IgD-negative memory B cell (primary cell): ENCODE results near the gene TRAP1. TPM values are rescaled to one million over a fixed set of nuclear protein-coding genes. Genes with fewer than 3 reads are reported as not detected.
"Not testable (repeated sequence)": the region's sequence is repeated elsewhere in the genome, so short reads cannot be mapped to it uniquely, and the experiment has no call there.

ENCODE experiments used
- H3K27ac Mint-ChIP-seq, 3 donors: one replicate each; pipeline ENCODE4 v1.8.0; 2020 to 2022; ENCODE audit warnings: mild to moderate bottlenecking in 3 of 3, mixed read lengths in 3 of 3, moderate library complexity in 1 of 3
- H3K27me3 Mint-ChIP-seq: one replicate; pipeline ENCODE4 v1.8.0; 2021; ENCODE audit warnings: mixed read lengths
- H3K36me3 Mint-ChIP-seq: one replicate; pipeline ENCODE4 v1.8.0; 2020; ENCODE audit warnings: mild to moderate bottlenecking, mixed read lengths
- H3K4me1 Mint-ChIP-seq, 3 donors: one replicate each; pipeline ENCODE4 v1.8.0; 2020 to 2022; ENCODE audit warnings: mixed read lengths in 3 of 3, mild to moderate bottlenecking in 1 of 3
- H3K4me3 Mint-ChIP-seq, 4 donors: one replicate each; pipeline ENCODE4 v1.8.0; 2020 to 2022; ENCODE audit warnings: mild to moderate bottlenecking in 4 of 4, mixed read lengths in 4 of 4, moderate library complexity in 3 of 4
- H3K9me3 Mint-ChIP-seq, 3 donors: one replicate each; pipeline ENCODE4 v1.8.0; 2020 to 2021; ENCODE audit warnings: mixed read lengths in 3 of 3, mild to moderate bottlenecking in 1 of 3
- polyA plus RNA-seq: library from polyadenylated mRNA; unstranded; fragments of 300-500 nt; fragmentation: Illumina TruSeq; gene quantifications from one replicate; pipeline ENCODE4 v1.2.3, GENCODE V29; 2021

TRAP1 gene
- polyA plus RNA-seq, 1 donor from 2014 or later: 62.7 TPM

- H3K27me3 Mint-ChIP-seq: no peaks in the 10 kb centered on the region
- H3K27ac Mint-ChIP-seq: no peak overlapping the region
- no peaks in the 10 kb centered on the region for H3K9me3 Mint-ChIP-seq
- peaks cover 4 to 7% (median 7%) of the 10 kb centered on the region in 3 donors for H3K4me1 Mint-ChIP-seq
- H3K4me3 Mint-ChIP-seq: no peak overlapping the region
- H3K36me3 Mint-ChIP-seq: peaks cover 12% of the 10 kb centered on the region
These were observed 54.7 kb downstream of the TRAP1 start for GRCh38 chr16:3662601-3663000.

- no peaks in the 10 kb centered on the region for H3K27me3 Mint-ChIP-seq
- no peaks in the 10 kb centered on the region for H3K9me3 Mint-ChIP-seq
- no peak overlapping the region for H3K4me3 Mint-ChIP-seq
- peaks cover 15% of the 10 kb centered on the region for H3K36me3 Mint-ChIP-seq
- peaks cover 4 to 7% (median 7%) of the 10 kb centered on the region in 3 donors for H3K4me1 Mint-ChIP-seq
- H3K27ac Mint-ChIP-seq: no peak overlapping the region
These were observed 55.4 kb downstream of the TRAP1 start for GRCh38 chr16:3661922-3662321.

GRCh38 chr16:3661311-3661710 is 56.0 kb downstream of the TRAP1 start:
- H3K4me3 Mint-ChIP-seq: no peak overlapping the region
- H3K4me1 Mint-ChIP-seq: peaks cover 4 to 7% (median 7%) of the 10 kb centered on the region in 3 donors
- peak overlapping the region in 1 of 3 donors; percentile 39 for H3K27ac Mint-ChIP-seq
- H3K27me3 Mint-ChIP-seq: no peaks in the 10 kb centered on the region
- peaks cover 15% of the 10 kb centered on the region for H3K36me3 Mint-ChIP-seq
- no peaks in the 10 kb centered on the region for H3K9me3 Mint-ChIP-seq

GRCh38 chr16:3659251-3659650 is 58.1 kb downstream of the TRAP1 start:
- no peaks in the 10 kb centered on the region for H3K27me3 Mint-ChIP-seq
- peaks cover 11% of the 10 kb centered on the region for H3K36me3 Mint-ChIP-seq
- no peak overlapping the region for H3K4me3 Mint-ChIP-seq
- peaks cover 0 to 2% (median under 1%) of the 10 kb centered on the region in 3 donors for H3K4me1 Mint-ChIP-seq
- H3K9me3 Mint-ChIP-seq: no peaks in the 10 kb centered on the region
- no peak overlapping the region for H3K27ac Mint-ChIP-seq

GRCh38 chr16:3656491-3657468 is 60.5 kb downstream of the TRAP1 start:
- peaks cover 0 to 3% (median 2%) of the 10 kb centered on the region in 3 donors for H3K4me1 Mint-ChIP-seq

GRCh38 chr16:3656160-3656490 is 61.2 kb downstream of the TRAP1 start:
- not testable (repeated sequence) for H3K27ac Mint-ChIP-seq, H3K27me3 Mint-ChIP-seq, H3K9me3 Mint-ChIP-seq, H3K4me1 Mint-ChIP-seq, H3K4me3 Mint-ChIP-seq
- H3K36me3 Mint-ChIP-seq: peaks cover 11% of the 10 kb centered on the region

More at GRCh38 chr16:3656491-3657468, 60.5 kb downstream of the TRAP1 start:
- H3K36me3 Mint-ChIP-seq: peaks cover 11% of the 10 kb centered on the region
- H3K27me3 Mint-ChIP-seq: no peaks in the 10 kb centered on the region
- H3K4me3 Mint-ChIP-seq: no peak overlapping the region
- no peak overlapping the region for H3K27ac Mint-ChIP-seq
- H3K9me3 Mint-ChIP-seq: no peaks in the 10 kb centered on the region

GRCh38 chr16:3655396-3656159 is 61.7 kb downstream of the TRAP1 start:
- no peak overlapping the region for H3K4me3 Mint-ChIP-seq

GRCh38 chr16:3655030-3655395 is 62.3 kb downstream of the TRAP1 start:
- Mint-ChIP-seq H3K27ac (no peak overlapping the region), H3K4me3 (no peak overlapping the region), H3K4me1 (peaks cover 0 to 2% (median 2%) of the 10 kb centered on the region in 3 donors), H3K36me3 (peaks cover 9% of the 10 kb centered on the region), H3K27me3 (no peaks in the 10 kb centered on the region), H3K9me3 (no peaks in the 10 kb centered on the region)

More at GRCh38 chr16:3655396-3656159, 61.7 kb downstream of the TRAP1 start:
- H3K4me1 Mint-ChIP-seq: peaks cover 0 to 2% (median 2%) of the 10 kb centered on the region in 3 donors
- no peak overlapping the region for H3K27ac Mint-ChIP-seq
- peaks cover 9% of the 10 kb centered on the region for H3K36me3 Mint-ChIP-seq
- no peaks in the 10 kb centered on the region for H3K27me3 Mint-ChIP-seq
- no peaks in the 10 kb centered on the region for H3K9me3 Mint-ChIP-seq

GRCh38 chr16:3654249-3654991 is 62.9 kb downstream of the TRAP1 start, which contains the start of gene DNASE1:
TSS of gene DNASE1 (plus strand) at chr16:3654691. CDS start at chr16:3655374, 683 bp downstream.
- Mint-ChIP-seq H3K4me1 (peaks cover 0 to 2% (median 2%) of the 10 kb centered on the region in 3 donors), H3K27ac (peak within 1 kb of the TSS in 1 of 3 donors; percentile 31), H3K4me3 (no peak within 1 kb of the TSS), H3K27me3 (no peaks in the 10 kb centered on the region), H3K36me3 (peaks cover 7% of the 10 kb centered on the region), H3K9me3 (no peaks in the 10 kb centered on the region)

- Mint-ChIP-seq H3K27me3 (no peaks in the 10 kb centered on the region), H3K36me3 (peaks cover 3% of the 10 kb centered on the region), H3K9me3 (no peaks in the 10 kb centered on the region), H3K4me1 (peaks cover 0 to 2% (median 2%) of the 10 kb centered on the region in 3 donors), H3K27ac (no peak overlapping the region), H3K4me3 (no peak overlapping the region)
These were observed 64.7 kb downstream of the TRAP1 start for GRCh38 chr16:3652373-3653195.

GRCh38 chr16:3651461-3652372 is 65.6 kb downstream of the TRAP1 start:
- Mint-ChIP-seq H3K9me3 (no peaks in the 10 kb centered on the region), H3K27ac (no peak overlapping the region), H3K36me3 (no peaks in the 10 kb centered on the region), H3K4me3 (no peak overlapping the region), H3K27me3 (no peaks in the 10 kb centered on the region), H3K4me1 (peaks cover 0 to 2% (median 2%) of the 10 kb centered on the region in 3 donors)

- peaks cover 0 to 5% (median 2%) of the 10 kb centered on the region in 3 donors for H3K4me1 Mint-ChIP-seq
- no peaks in the 10 kb centered on the region for H3K27me3 Mint-ChIP-seq
- H3K9me3 Mint-ChIP-seq: no peaks in the 10 kb centered on the region
- no peaks in the 10 kb centered on the region for H3K36me3 Mint-ChIP-seq
- H3K4me3 Mint-ChIP-seq: no peak overlapping the region
- no peak overlapping the region for H3K27ac Mint-ChIP-seq
These were observed 66.6 kb downstream of the TRAP1 start for GRCh38 chr16:3650631-3651265.
